Breast epithelium (tissue), 3 donors: ENCODE measurements around the gene PIRT.

Experiments used
- CTCF ChIP-seq, 3 donors: fragments of 450-650 bp; IDR thresholded peaks; one replicate each; pipeline ENCODE4 v1.5.1; 2016 to 2017; ENCODE audit warnings: antibody characterized with exemption in 3 of 3, mild to moderate bottlenecking in 3 of 3, moderate library complexity in 3 of 3
- POLR2A ChIP-seq: fragments of 450-650 bp; IDR thresholded peaks from one replicate; pipeline ENCODE4 v1.6.1; 2016; ENCODE audit warnings: antibody characterized with exemption, mild to moderate bottlenecking, moderate library complexity

- TF ChIP-seq CTCF (IDR thresholded peaks at IDR 0.05) (no peak), POLR2A (no peak)
Observed at GRCh38 chr17:10787306-10788045, 50.4 kb downstream of the PIRT start.
